WTC11 (cell line): Measurements from ENCODE around the gene CHST11. TPM values are rescaled to one million over a fixed set of nuclear protein-coding genes. Genes with fewer than 3 reads are reported as not detected.

Source experiments
- ATAC-seq: fragments of 200-7000 bp; cut with Tn5 transposase; 2 replicates; pipeline ENCODE4 v1.10.0; 2021; ENCODE audit warnings: mild to moderate bottlenecking, moderate library complexity
- CTCF ChIA-PET: fragments of 300-600 bp; sonication (Branson Sonifier 250); formaldehyde crosslinking; loops from one replicate; lab custom pipeline; 2021; ENCODE audit warnings: antibody characterized with exemption; lab: Charles Lee
- POLR2A ChIA-PET: fragments of 350-600 bp; sonication (Branson Sonifier 250); formaldehyde crosslinking; loops from one replicate; lab custom pipeline; 2021; ENCODE audit warnings: antibody characterized with exemption; lab: Charles Lee
- DNase-seq: peaks from one replicate; pipeline ENCODE4 v3.0.0; 2021; ENCODE audit warnings: low spot score
- H3K27ac Mint-ChIP-seq: 2 replicates; pipeline ENCODE4 v1.8.0; 2021; ENCODE audit warnings: mixed read lengths
- H3K27me3 Mint-ChIP-seq: 2 replicates; pipeline ENCODE4 v1.8.0; 2021; ENCODE audit warnings: low read depth, mild to moderate bottlenecking, moderate library complexity, mixed read lengths
- H3K36me3 Mint-ChIP-seq: 2 replicates; pipeline ENCODE4 v1.8.0; 2021; ENCODE audit warnings: mixed read lengths
- H3K4me1 Mint-ChIP-seq: 2 replicates; pipeline ENCODE4 v1.8.0; 2022; ENCODE audit warnings: mixed read lengths
- H3K4me3 Mint-ChIP-seq: 2 replicates; pipeline ENCODE4 v1.8.0; 2021; ENCODE audit warnings: mild to moderate bottlenecking, moderate library complexity, mixed read lengths
- H3K9me3 Mint-ChIP-seq: 2 replicates; pipeline ENCODE4 v1.8.0; 2021; ENCODE audit warnings: mixed read lengths
- EMX1 ChIP-seq: fragments of 250-450 bp; sonication (Bioruptor Pico); IDR thresholded peaks from 2 replicates; pipeline ENCODE4 v1.8.0; 2021; ENCODE audit warnings: mild to moderate bottlenecking
- JAZF1 ChIP-seq: fragments of 250-450 bp; sonication (Bioruptor Pico); IDR thresholded peaks from 2 replicates; pipeline ENCODE4 v1.9.0; 2021; ENCODE audit warnings: moderate library complexity, mild to moderate bottlenecking, inconsistent platforms
- MXD4 ChIP-seq: fragments of 250-450 bp; sonication (Bioruptor Pico); IDR thresholded peaks from 2 replicates; pipeline ENCODE4 v1.8.0; 2021; ENCODE audit warnings: mild to moderate bottlenecking, moderate library complexity, borderline replicate concordance
- MYBL2 ChIP-seq: sonication (generic); formaldehyde crosslinking; IDR thresholded peaks from 2 replicates; pipeline ENCODE4 v1.8.1; 2023; ENCODE audit warnings: mild to moderate bottlenecking, moderate library complexity, missing genetic modification reagents
- NFATC4 ChIP-seq: fragments of 250-450 bp; sonication (Bioruptor Pico); IDR thresholded peaks from 2 replicates; pipeline ENCODE4 v1.9.0; 2021; ENCODE audit warnings: mild to moderate bottlenecking
- OVOL2 ChIP-seq: fragments of 250-450 bp; sonication (Bioruptor Pico); IDR thresholded peaks from 2 replicates; pipeline ENCODE4 v1.9.0; 2021; ENCODE audit warnings: mild to moderate bottlenecking, borderline replicate concordance
- ZNF121 ChIP-seq: sonication (generic); formaldehyde crosslinking; IDR thresholded peaks from 2 replicates; pipeline ENCODE4 v1.8.0; 2023; ENCODE audit warnings: missing genetic modification reagents
- ZNF416 ChIP-seq: fragments of 250-450 bp; sonication (Bioruptor Pico); IDR thresholded peaks from 2 replicates; pipeline ENCODE4 v1.9.0; 2021; ENCODE audit warnings: mild to moderate bottlenecking, inconsistent platforms
- ZNF671 ChIP-seq: fragments of 250-450 bp; sonication (Bioruptor Pico); IDR thresholded peaks from 2 replicates; pipeline ENCODE4 v1.8.0; 2021; ENCODE audit warnings: mild to moderate bottlenecking
- total RNA-seq: library from RNA; stranded (reverse); gene quantifications from 3 replicates; pipeline ENCODE4 v1.2.3, GENCODE V29; 2021
- TF ChIP-seq, protein P1 (sequence below): fragments of 250-450 bp; sonication (Bioruptor Pico); IDR thresholded peaks from 2 replicates; pipeline ENCODE4 v1.9.0; 2021; ENCODE audit warnings: mild to moderate bottlenecking
- TF ChIP-seq, protein P2 (sequence below): sonication (generic); formaldehyde crosslinking; IDR thresholded peaks from 2 replicates; pipeline ENCODE4 v1.8.0; 2022; ENCODE audit warnings: mild to moderate bottlenecking, missing genetic modification reagents
- TF ChIP-seq, protein P3 (sequence below): sonication (generic); formaldehyde crosslinking; IDR thresholded peaks from 2 replicates; pipeline ENCODE4 v1.8.0; 2022; ENCODE audit warnings: missing genetic modification reagents
- TF ChIP-seq, protein P4 (sequence below): sonication (generic); formaldehyde crosslinking; IDR thresholded peaks from 2 replicates; pipeline ENCODE4 v1.8.1; 2023; ENCODE audit warnings: mild to moderate bottlenecking, missing genetic modification reagents, moderate library complexity
- TF ChIP-seq, protein P5 (sequence below): sonication (generic); formaldehyde crosslinking; IDR thresholded peaks from 2 replicates; pipeline ENCODE4 v1.8.0; 2022; ENCODE audit warnings: mild to moderate bottlenecking, missing genetic modification reagents
- TF ChIP-seq, protein P6 (sequence below): fragments of 250-450 bp; sonication (Bioruptor Pico); conservative IDR thresholded peaks from 2 replicates; pipeline ENCODE4 v1.9.0; 2021; ENCODE audit warnings: mild to moderate bottlenecking
- TF ChIP-seq, protein P7 (sequence below): fragments of 250-450 bp; sonication (Bioruptor Pico); IDR thresholded peaks from 2 replicates; pipeline ENCODE4 v1.9.0; 2021; ENCODE audit warnings: moderate library complexity, mild to moderate bottlenecking, inconsistent platforms, borderline replicate concordance

Gene CHST11
- total RNA-seq, 1 experiment from 2014 or later, result 24.2 TPM

DNA sequence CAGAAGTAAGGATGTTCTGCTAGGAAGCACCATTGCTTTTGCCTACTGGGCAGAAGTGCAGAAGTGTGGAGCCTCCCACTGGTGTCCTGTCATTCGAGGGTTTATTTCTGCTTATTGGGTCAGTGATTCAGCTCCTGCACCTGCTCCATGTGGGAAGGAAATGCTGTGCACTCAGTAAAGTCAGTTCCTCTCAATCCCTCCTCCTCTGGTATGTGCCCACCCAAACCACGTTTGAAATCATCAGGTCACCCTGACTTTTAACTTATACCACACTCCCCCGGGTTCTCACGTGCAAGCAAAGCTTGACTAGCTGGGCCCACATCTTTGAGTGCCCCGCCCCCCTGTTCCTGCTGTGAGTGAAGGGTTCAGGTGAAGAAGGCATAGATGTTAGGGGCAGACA lies 223.7 kb downstream of the CHST11 start:
- CTCF ChIA-PET, result interaction anchor here (1.5 kb wide), 1 partner anchor 299 kb away, joined by 6 read pairs; no protein-coding TSS in a partner anchor
- ATAC-seq (no peak), DNase-seq (no peak)
- Mint-ChIP-seq H3K9me3 (no peaks in the 10 kb centered on the region), H3K27me3 (no peaks in the 10 kb centered on the region), H3K36me3 (no peaks in the 10 kb centered on the region), H3K4me1 (peaks cover 36% of the 10 kb centered on the region), H3K4me3 (no peak overlapping the region), H3K27ac (no peak overlapping the region)
- POLR2A ChIA-PET, result no interaction called here
- no peak for TF ChIP-seq ZNF121
- TF ChIP-seq, protein P1, sequence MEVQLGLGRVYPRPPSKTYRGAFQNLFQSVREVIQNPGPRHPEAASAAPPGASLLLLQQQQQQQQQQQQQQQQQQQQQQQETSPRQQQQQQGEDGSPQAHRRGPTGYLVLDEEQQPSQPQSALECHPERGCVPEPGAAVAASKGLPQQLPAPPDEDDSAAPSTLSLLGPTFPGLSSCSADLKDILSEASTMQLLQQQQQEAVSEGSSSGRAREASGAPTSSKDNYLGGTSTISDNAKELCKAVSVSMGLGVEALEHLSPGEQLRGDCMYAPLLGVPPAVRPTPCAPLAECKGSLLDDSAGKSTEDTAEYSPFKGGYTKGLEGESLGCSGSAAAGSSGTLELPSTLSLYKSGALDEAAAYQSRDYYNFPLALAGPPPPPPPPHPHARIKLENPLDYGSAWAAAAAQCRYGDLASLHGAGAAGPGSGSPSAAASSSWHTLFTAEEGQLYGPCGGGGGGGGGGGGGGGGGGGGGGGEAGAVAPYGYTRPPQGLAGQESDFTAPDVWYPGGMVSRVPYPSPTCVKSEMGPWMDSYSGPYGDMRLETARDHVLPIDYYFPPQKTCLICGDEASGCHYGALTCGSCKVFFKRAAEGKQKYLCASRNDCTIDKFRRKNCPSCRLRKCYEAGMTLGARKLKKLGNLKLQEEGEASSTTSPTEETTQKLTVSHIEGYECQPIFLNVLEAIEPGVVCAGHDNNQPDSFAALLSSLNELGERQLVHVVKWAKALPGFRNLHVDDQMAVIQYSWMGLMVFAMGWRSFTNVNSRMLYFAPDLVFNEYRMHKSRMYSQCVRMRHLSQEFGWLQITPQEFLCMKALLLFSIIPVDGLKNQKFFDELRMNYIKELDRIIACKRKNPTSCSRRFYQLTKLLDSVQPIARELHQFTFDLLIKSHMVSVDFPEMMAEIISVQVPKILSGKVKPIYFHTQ (CRISPR knock-in tag), result no peak
- no peak for TF ChIP-seq MYBL2 (CRISPR knock-in tag)
- TF ChIP-seq, protein P2, sequence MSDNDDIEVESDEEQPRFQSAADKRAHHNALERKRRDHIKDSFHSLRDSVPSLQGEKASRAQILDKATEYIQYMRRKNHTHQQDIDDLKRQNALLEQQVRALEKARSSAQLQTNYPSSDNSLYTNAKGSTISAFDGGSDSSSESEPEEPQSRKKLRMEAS (CRISPR knock-in tag), result no peak
- no peak for TF ChIP-seq OVOL2
- TF ChIP-seq EMX1, result no peak
- TF ChIP-seq NFATC4, result no peak
- TF ChIP-seq, protein P3, sequence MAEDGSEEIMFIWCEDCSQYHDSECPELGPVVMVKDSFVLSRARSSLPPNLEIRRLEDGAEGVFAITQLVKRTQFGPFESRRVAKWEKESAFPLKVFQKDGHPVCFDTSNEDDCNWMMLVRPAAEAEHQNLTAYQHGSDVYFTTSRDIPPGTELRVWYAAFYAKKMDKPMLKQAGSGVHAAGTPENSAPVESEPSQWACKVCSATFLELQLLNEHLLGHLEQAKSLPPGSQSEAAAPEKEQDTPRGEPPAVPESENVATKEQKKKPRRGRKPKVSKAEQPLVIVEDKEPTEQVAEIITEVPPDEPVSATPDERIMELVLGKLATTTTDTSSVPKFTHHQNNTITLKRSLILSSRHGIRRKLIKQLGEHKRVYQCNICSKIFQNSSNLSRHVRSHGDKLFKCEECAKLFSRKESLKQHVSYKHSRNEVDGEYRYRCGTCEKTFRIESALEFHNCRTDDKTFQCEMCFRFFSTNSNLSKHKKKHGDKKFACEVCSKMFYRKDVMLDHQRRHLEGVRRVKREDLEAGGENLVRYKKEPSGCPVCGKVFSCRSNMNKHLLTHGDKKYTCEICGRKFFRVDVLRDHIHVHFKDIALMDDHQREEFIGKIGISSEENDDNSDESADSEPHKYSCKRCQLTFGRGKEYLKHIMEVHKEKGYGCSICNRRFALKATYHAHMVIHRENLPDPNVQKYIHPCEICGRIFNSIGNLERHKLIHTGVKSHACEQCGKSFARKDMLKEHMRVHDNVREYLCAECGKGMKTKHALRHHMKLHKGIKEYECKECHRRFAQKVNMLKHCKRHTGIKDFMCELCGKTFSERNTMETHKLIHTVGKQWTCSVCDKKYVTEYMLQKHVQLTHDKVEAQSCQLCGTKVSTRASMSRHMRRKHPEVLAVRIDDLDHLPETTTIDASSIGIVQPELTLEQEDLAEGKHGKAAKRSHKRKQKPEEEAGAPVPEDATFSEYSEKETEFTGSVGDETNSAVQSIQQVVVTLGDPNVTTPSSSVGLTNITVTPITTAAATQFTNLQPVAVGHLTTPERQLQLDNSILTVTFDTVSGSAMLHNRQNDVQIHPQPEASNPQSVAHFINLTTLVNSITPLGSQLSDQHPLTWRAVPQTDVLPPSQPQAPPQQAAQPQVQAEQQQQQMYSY (CRISPR knock-in tag), result no peak
- TF ChIP-seq, protein P4, sequence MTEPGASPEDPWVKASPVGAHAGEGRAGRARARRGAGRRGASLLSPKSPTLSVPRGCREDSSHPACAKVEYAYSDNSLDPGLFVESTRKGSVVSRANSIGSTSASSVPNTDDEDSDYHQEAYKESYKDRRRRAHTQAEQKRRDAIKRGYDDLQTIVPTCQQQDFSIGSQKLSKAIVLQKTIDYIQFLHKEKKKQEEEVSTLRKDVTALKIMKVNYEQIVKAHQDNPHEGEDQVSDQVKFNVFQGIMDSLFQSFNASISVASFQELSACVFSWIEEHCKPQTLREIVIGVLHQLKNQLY, result no peak
- TF ChIP-seq MXD4 (CRISPR knock-in tag), result no peak
- no peak for TF ChIP-seq ZNF416
- no peak for TF ChIP-seq ZNF671 (CRISPR knock-in tag)

DNA sequence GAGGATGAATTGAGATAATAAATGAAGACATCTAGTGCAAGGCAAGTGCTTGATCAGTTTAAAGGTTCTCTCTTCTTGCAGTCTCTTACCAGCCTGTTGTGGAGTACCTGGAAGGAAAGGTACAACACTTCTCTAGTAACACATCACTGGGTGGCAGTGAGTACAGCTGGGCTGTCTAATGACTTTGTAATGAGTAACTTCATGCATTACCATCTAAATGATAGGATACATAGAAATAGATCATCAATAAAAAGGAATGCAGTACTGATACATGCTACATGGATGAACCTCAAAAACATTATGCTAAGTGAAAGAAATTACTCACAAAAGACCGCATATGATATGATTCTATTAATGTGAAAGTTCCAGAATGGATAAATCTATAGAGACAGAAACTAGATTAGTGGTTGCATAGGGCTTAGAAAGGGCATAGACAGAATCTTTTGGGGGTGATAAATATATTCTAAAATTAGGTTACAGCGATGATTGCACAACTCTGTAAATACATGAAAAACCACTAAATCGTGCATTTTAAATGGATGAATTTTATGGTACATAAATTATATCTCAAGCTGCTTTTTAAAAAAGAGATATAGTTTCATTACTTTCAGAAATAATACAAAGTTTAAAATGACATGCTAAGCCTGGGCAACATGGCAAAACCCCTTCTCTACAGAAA lies 224.4 kb downstream of the CHST11 start:
- H3K27me3 Mint-ChIP-seq, result no peaks in the 10 kb centered on the region
- no peaks in the 10 kb centered on the region for H3K36me3 Mint-ChIP-seq
- H3K9me3 Mint-ChIP-seq, result no peaks in the 10 kb centered on the region
- ATAC-seq (no peak), DNase-seq (no peak)
- no peak overlapping the region for H3K27ac Mint-ChIP-seq
- POLR2A ChIA-PET, result no interaction called here
- H3K4me3 Mint-ChIP-seq, result no peak overlapping the region
- TF ChIP-seq, protein P5, sequence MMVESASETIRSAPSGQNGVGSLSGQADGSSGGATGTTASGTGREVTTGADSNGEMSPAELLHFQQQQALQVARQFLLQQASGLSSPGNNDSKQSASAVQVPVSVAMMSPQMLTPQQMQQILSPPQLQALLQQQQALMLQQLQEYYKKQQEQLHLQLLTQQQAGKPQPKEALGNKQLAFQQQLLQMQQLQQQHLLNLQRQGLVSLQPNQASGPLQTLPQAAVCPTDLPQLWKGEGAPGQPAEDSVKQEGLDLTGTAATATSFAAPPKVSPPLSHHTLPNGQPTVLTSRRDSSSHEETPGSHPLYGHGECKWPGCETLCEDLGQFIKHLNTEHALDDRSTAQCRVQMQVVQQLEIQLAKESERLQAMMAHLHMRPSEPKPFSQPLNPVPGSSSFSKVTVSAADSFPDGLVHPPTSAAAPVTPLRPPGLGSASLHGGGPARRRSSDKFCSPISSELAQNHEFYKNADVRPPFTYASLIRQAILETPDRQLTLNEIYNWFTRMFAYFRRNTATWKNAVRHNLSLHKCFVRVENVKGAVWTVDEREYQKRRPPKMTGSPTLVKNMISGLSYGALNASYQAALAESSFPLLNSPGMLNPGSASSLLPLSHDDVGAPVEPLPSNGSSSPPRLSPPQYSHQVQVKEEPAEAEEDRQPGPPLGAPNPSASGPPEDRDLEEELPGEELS (CRISPR knock-in tag), result no peak
- TF ChIP-seq, protein P6, sequence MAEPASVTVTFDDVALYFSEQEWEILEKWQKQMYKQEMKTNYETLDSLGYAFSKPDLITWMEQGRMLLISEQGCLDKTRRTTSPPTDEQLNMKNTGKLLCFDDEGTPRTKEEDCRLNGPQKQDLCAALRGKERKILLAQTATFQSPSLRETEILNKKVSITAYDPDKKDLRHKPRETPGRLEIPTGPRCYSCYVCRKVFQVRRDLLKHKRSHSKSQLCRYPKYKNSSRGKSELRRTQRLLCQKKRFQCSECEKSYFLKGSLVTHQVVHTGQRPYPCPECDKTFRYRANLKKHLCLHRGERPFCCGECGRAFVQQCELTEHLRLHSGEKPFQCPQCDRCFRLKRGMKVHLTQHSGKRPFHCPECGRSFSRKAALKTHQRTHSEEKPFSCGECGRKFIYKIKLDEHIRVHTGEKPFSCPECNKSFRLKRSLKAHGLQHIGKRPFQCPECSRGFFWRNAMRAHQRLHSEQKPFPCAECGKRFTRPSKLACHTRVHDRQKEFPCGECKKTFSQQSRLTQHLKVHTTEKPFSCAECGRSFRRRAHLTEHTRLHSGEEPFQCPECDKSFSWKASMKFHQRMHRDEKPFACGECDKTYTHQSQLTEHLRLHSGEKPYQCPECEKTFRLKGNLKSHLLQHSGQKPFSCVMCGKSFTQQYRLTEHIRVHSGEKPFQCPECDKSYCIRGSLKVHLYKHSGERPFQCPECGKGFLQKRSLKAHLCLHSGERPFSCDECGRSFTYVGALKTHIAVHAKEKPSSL (CRISPR knock-in tag), result no peak
- TF ChIP-seq ZNF671 (CRISPR knock-in tag) (no peak), JAZF1 (CRISPR knock-in tag) (no peak)
- TF ChIP-seq, protein P7, sequence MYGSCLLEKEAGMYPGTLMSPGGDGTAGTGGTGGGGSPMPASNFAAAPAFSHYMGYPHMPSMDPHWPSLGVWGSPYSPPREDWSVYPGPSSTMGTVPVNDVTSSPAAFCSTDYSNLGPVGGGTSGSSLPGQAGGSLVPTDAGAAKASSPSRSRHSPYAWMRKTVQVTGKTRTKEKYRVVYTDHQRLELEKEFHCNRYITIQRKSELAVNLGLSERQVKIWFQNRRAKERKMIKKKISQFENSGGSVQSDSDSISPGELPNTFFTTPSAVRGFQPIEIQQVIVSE, result no peak
- CTCF ChIA-PET, result no interaction called here
- peaks cover 36% of the 10 kb centered on the region for H3K4me1 Mint-ChIP-seq
